Left renal cortex interstitium (tissue), 4 donors: ENCODE measurements around the gene NUDT8. TPM values are rescaled to one million over a fixed set of nuclear protein-coding genes. Genes with fewer than 3 reads are reported as not detected.
A peak's percentile ranks its signal among the peaks of the same experiment; 100 is the strongest.
"Not testable (repeated sequence)": the region's sequence is repeated elsewhere in the genome, so short reads cannot be mapped to it uniquely, and the experiment has no call there.

Experiments used
- DNase-seq, 4 donors: peaks; one replicate each; pipeline ENCODE4 v3.0.0-alpha.2; 2013; ENCODE audit warnings: low read depth in 4 of 4, low spot score in 2 of 4, missing footprints in 1 of 4
- polyA plus RNA-seq, 4 donors: library from polyadenylated mRNA; unstranded; fragments of 120-200 nt; gene quantifications; one replicate each; pipeline ENCODE4 v1.2.1, GENCODE V29; 2013; ENCODE audit not compliant: insufficient read length in 4 of 4

Gene NUDT8
- polyA plus RNA-seq, 4 donors: 3.7 to 7.7 (median 6.6) TPM

- not testable (repeated sequence) for DNase-seq
Observed at GRCh38 chr11:67597963-67598362, 31.8 kb downstream of the NUDT8 start.

GRCh38 chr11:67597458-67597857, 32.3 kb downstream of the NUDT8 start:
- DNase-seq: not testable (repeated sequence)

GRCh38 chr11:67596753-67597300, 32.9 kb downstream of the NUDT8 start:
- no peak for DNase-seq

GRCh38 chr11:67594480-67594879, 35.3 kb downstream of the NUDT8 start:
- no peak for DNase-seq

GRCh38 chr11:67593565-67593905, 36.2 kb downstream of the NUDT8 start:
- DNase-seq: no peak

- no peak for DNase-seq
Observed at GRCh38 chr11:67592880-67593564, 36.7 kb downstream of the NUDT8 start.

- not testable (repeated sequence) for DNase-seq
Observed at GRCh38 chr11:67588899-67589415, 40.8 kb downstream of the NUDT8 start.

- DNase-seq: no peak
Observed at GRCh38 chr11:67588136-67588503, 41.6 kb downstream of the NUDT8 start.

GRCh38 chr11:67586568-67587250, 43.0 kb downstream of the NUDT8 start:
- DNase-seq: no peak

- no peak for DNase-seq
Observed at GRCh38 chr11:67585911-67586310, 43.8 kb downstream of the NUDT8 start.

GRCh38 chr11:67584881-67585873, 44.6 kb downstream of the NUDT8 start:
- no peak for DNase-seq

GRCh38 chr11:67584205-67584880, 45.4 kb downstream of the NUDT8 start:
- DNase-seq: no peak

GRCh38 chr11:67583247-67584204, 46.2 kb downstream of the NUDT8 start, which contains the start of gene GSTP1:
TSS of gene GSTP1 (plus strand) at chr11:67583812. CDS start at chr11:67583844, 32 bp downstream.
- DNase-seq: peak; percentile 76 to 91 (median 84)

GRCh38 chr11:67582011-67582410, 47.7 kb downstream of the NUDT8 start:
- DNase-seq: no peak

- DNase-seq: no peak
Observed at GRCh38 chr11:67581469-67581868, 48.3 kb downstream of the NUDT8 start.

GRCh38 chr11:67577951-67578350, 51.8 kb downstream of the NUDT8 start:
- DNase-seq: no peak
